HL-60 (cell line): ENCODE results near the gene EPC1.

Source experiments
- GABPA ChIP-seq: IDR thresholded peaks from 2 replicates; pipeline ENCODE4 v1.6.1; 2012; ENCODE audit warnings: low read depth
- SPI1 ChIP-seq: IDR thresholded peaks from 2 replicates; pipeline ENCODE4 v1.6.1; 2012; ENCODE audit warnings: low read depth, mild to moderate bottlenecking, borderline replicate concordance
- TF ChIP-seq, protein P1 (sequence below): IDR thresholded peaks from one replicate; pipeline ENCODE4 v1.5.1; 2011; ENCODE audit warnings: low read length, control low read depth, inconsistent platforms; ENCODE audit not compliant: insufficient read depth
- TF ChIP-seq, protein P2 (sequence below): IDR thresholded peaks from 2 replicates; pipeline ENCODE4 v1.6.1; 2012; ENCODE audit warnings: low read depth; ENCODE audit not compliant: insufficient replicate concordance

GRCh38 chr10:32327364-32327691 is 19.6 kb downstream of the EPC1 start:
- TF ChIP-seq, protein P1, sequence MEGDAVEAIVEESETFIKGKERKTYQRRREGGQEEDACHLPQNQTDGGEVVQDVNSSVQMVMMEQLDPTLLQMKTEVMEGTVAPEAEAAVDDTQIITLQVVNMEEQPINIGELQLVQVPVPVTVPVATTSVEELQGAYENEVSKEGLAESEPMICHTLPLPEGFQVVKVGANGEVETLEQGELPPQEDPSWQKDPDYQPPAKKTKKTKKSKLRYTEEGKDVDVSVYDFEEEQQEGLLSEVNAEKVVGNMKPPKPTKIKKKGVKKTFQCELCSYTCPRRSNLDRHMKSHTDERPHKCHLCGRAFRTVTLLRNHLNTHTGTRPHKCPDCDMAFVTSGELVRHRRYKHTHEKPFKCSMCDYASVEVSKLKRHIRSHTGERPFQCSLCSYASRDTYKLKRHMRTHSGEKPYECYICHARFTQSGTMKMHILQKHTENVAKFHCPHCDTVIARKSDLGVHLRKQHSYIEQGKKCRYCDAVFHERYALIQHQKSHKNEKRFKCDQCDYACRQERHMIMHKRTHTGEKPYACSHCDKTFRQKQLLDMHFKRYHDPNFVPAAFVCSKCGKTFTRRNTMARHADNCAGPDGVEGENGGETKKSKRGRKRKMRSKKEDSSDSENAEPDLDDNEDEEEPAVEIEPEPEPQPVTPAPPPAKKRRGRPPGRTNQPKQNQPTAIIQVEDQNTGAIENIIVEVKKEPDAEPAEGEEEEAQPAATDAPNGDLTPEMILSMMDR: no peak
- TF ChIP-seq, protein P2, sequence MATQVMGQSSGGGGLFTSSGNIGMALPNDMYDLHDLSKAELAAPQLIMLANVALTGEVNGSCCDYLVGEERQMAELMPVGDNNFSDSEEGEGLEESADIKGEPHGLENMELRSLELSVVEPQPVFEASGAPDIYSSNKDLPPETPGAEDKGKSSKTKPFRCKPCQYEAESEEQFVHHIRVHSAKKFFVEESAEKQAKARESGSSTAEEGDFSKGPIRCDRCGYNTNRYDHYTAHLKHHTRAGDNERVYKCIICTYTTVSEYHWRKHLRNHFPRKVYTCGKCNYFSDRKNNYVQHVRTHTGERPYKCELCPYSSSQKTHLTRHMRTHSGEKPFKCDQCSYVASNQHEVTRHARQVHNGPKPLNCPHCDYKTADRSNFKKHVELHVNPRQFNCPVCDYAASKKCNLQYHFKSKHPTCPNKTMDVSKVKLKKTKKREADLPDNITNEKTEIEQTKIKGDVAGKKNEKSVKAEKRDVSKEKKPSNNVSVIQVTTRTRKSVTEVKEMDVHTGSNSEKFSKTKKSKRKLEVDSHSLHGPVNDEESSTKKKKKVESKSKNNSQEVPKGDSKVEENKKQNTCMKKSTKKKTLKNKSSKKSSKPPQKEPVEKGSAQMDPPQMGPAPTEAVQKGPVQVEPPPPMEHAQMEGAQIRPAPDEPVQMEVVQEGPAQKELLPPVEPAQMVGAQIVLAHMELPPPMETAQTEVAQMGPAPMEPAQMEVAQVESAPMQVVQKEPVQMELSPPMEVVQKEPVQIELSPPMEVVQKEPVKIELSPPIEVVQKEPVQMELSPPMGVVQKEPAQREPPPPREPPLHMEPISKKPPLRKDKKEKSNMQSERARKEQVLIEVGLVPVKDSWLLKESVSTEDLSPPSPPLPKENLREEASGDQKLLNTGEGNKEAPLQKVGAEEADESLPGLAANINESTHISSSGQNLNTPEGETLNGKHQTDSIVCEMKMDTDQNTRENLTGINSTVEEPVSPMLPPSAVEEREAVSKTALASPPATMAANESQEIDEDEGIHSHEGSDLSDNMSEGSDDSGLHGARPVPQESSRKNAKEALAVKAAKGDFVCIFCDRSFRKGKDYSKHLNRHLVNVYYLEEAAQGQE: no peak
- TF ChIP-seq GABPA: no peak
- TF ChIP-seq SPI1: no peak
